ENCODE measurements around the gene TK1. TPM values are rescaled to one million over a fixed set of nuclear protein-coding genes. Genes with fewer than 3 reads are reported as not detected.

TK1 gene
- total and polyA plus RNA-seq, 4 donors: 7.9 to 14.9 (median 10.3) TPM

- Histone ChIP-seq H3K27ac (ENCODE audit: low read depth in 1 of 2, low read length in 1 of 2) (no peak overlapping the region), H3K4me3 (no peak overlapping the region), H3K27me3 (ENCODE audit: control insufficient read depth in 3 of 3, insufficient read depth in 3 of 3, low read length in 2 of 3) (no peaks in the 10 kb centered on the region), H3K9me3 (ENCODE audit: control insufficient read depth in 4 of 4, insufficient read depth in 3 of 4, low read length in 3 of 4) (no peaks in the 10 kb centered on the region), H3K9ac (ENCODE audit: insufficient read depth in 1 of 2, low read length in 2 of 2) (no peak overlapping the region), H3K4me1 (ENCODE audit: control insufficient read depth in 5 of 5, insufficient read depth in 5 of 5, low read length in 5 of 5) (peaks cover 0 to 11% (median 3%) of the 10 kb centered on the region in 5 donors), H3K36me3 (ENCODE audit: control insufficient read depth in 4 of 4, insufficient read depth in 4 of 4, low read length in 4 of 4) (no peaks in the 10 kb centered on the region)
- WGBS, 2 donors: 88 to 90% methylated on average over 16 of the region's 16 CpGs
- DNase-seq (no peak), ATAC-seq (ENCODE audit: insufficient read depth, low FRiP score) (no peak)
- no peak for TF ChIP-seq CTCF (IDR thresholded peaks at IDR 0.05; ENCODE audit: control extremely low read depth, extremely low read depth)
These were observed 21.9 kb downstream of the TK1 start for GRCh38 chr17:78164748-78165607.

- Histone ChIP-seq H3K36me3 (ENCODE audit: control insufficient read depth in 4 of 4, insufficient read depth in 4 of 4, low read length in 4 of 4) (no peaks in the 10 kb centered on the region), H3K4me3 (no peak overlapping the region), H3K27me3 (ENCODE audit: control insufficient read depth in 3 of 3, insufficient read depth in 3 of 3, low read length in 2 of 3) (no peaks in the 10 kb centered on the region), H3K9me3 (ENCODE audit: control insufficient read depth in 4 of 4, insufficient read depth in 3 of 4, low read length in 3 of 4) (no peaks in the 10 kb centered on the region), H3K9ac (ENCODE audit: insufficient read depth in 1 of 2, low read length in 2 of 2) (no peak overlapping the region), H3K4me1 (ENCODE audit: control insufficient read depth in 5 of 5, insufficient read depth in 5 of 5, low read length in 5 of 5) (peaks cover 0 to 4% (median 3%) of the 10 kb centered on the region in 5 donors), H3K27ac (ENCODE audit: low read depth in 1 of 2, low read length in 1 of 2) (no peak overlapping the region)
- TF ChIP-seq CTCF (IDR thresholded peaks at IDR 0.05; ENCODE audit: control extremely low read depth, extremely low read depth): no peak
- 60% methylated on average over 22 of the region's 22 CpGs for WGBS, 2 donors
- no peak for DNase-seq
- ATAC-seq (ENCODE audit: insufficient read depth, low FRiP score): no peak
These were observed 22.7 kb downstream of the TK1 start for GRCh38 chr17:78163881-78164747.

GRCh38 chr17:78159575-78160158 is 27.2 kb downstream of the TK1 start:
- ATAC-seq (ENCODE audit: insufficient read depth, low FRiP score) (no peak), DNase-seq (no peak)
- H3K27me3 ChIP-seq (ENCODE audit: control insufficient read depth in 3 of 3, insufficient read depth in 3 of 3, low read length in 2 of 3): no peaks in the 10 kb centered on the region
- no peaks in the 10 kb centered on the region for H3K4me1 ChIP-seq (ENCODE audit: control insufficient read depth in 5 of 5, insufficient read depth in 5 of 5, low read length in 5 of 5)
- H3K4me3 ChIP-seq: no peak overlapping the region
- no peaks in the 10 kb centered on the region for H3K36me3 ChIP-seq (ENCODE audit: control insufficient read depth in 4 of 4, insufficient read depth in 4 of 4, low read length in 4 of 4)
- no peak for TF ChIP-seq CTCF (IDR thresholded peaks at IDR 0.05; ENCODE audit: control extremely low read depth, extremely low read depth)
- no peak overlapping the region for H3K27ac ChIP-seq (ENCODE audit: low read depth in 1 of 2, low read length in 1 of 2)
- no peaks in the 10 kb centered on the region for H3K9me3 ChIP-seq (ENCODE audit: control insufficient read depth in 4 of 4, insufficient read depth in 3 of 4, low read length in 3 of 4)
- 37 to 69% methylated on average over 10 of the region's 10 CpGs for WGBS, 2 donors
- no peak overlapping the region for H3K9ac ChIP-seq (ENCODE audit: insufficient read depth in 1 of 2, low read length in 2 of 2)
